ENCODE results near the gene DCAF17. TPM values are rescaled to one million over a fixed set of nuclear protein-coding genes. Genes with fewer than 3 reads are reported as not detected.

Gene DCAF17
- 13.9 and 14.0 TPM in 2 replicates for total RNA-seq (2014; rRNA removed; shearing (Covaris generic))

GRCh38 chr2:171434013-171434989 lies at the start of gene DCAF17:
TSS of gene DCAF17 (plus strand) at chr2:171434226. CDS start at chr2:171434578, 352 bp downstream.
- in situ Hi-C loops (cut with HindIII; ENCODE audit: low sequenced_read_pairs), result no loop called here
- peak; percentile 97 for DNase-seq (ENCODE audit: low spot score)

GRCh38 chr2:171386627-171387026 lies 47.4 kb upstream of the DCAF17 start:
- no peak for DNase-seq (ENCODE audit: low spot score)
- in situ Hi-C loops (cut with HindIII; ENCODE audit: low sequenced_read_pairs), result no loop called here

GRCh38 chr2:171387052-171387451 lies 47.0 kb upstream of the DCAF17 start:
- in situ Hi-C loops (cut with HindIII; ENCODE audit: low sequenced_read_pairs), result no loop called here
- no peak for DNase-seq (ENCODE audit: low spot score)

GRCh38 chr2:171389325-171389724 lies 44.7 kb upstream of the DCAF17 start:
- in situ Hi-C loops (cut with HindIII; ENCODE audit: low sequenced_read_pairs), result no loop called here

GRCh38 chr2:171389780-171390179 lies 44.2 kb upstream of the DCAF17 start:
- DNase-seq (ENCODE audit: low spot score), result no peak
- in situ Hi-C loops (cut with HindIII; ENCODE audit: low sequenced_read_pairs), result no loop called here

More at GRCh38 chr2:171389325-171389724, 44.7 kb upstream of the DCAF17 start:
- DNase-seq (ENCODE audit: low spot score), result no peak

GRCh38 chr2:171390941-171391516 lies 43.0 kb upstream of the DCAF17 start:
- DNase-seq (ENCODE audit: low spot score), result no peak
- in situ Hi-C loops (cut with HindIII; ENCODE audit: low sequenced_read_pairs), result no loop called here

- no peak for DNase-seq (ENCODE audit: low spot score)
- in situ Hi-C loops (cut with HindIII; ENCODE audit: low sequenced_read_pairs), result no loop called here
These were observed 42.5 kb upstream of the DCAF17 start for GRCh38 chr2:171391532-171391931.

GRCh38 chr2:171393487-171393886 lies 40.5 kb upstream of the DCAF17 start:
- in situ Hi-C loops (cut with HindIII; ENCODE audit: low sequenced_read_pairs), result no loop called here
- DNase-seq (ENCODE audit: low spot score), result no peak

GRCh38 chr2:171394164-171394740 lies 39.8 kb upstream of the DCAF17 start:
- in situ Hi-C loops (cut with HindIII; ENCODE audit: low sequenced_read_pairs), result no loop called here
- DNase-seq (ENCODE audit: low spot score), result no peak

- in situ Hi-C loops (cut with HindIII; ENCODE audit: low sequenced_read_pairs), result no loop called here
These were observed 34.7 kb upstream of the DCAF17 start for GRCh38 chr2:171399292-171399691.

GRCh38 chr2:171400395-171400794 lies 33.6 kb upstream of the DCAF17 start:
- no peak for DNase-seq (ENCODE audit: low spot score)
- in situ Hi-C loops (cut with HindIII; ENCODE audit: low sequenced_read_pairs), result no loop called here

More at GRCh38 chr2:171399292-171399691, 34.7 kb upstream of the DCAF17 start:
- DNase-seq (ENCODE audit: low spot score), result no peak

- DNase-seq (ENCODE audit: low spot score), result no peak
- in situ Hi-C loops (cut with HindIII; ENCODE audit: low sequenced_read_pairs), result no loop called here
These were observed 32.1 kb upstream of the DCAF17 start for GRCh38 chr2:171401947-171402346.

GRCh38 chr2:171402906-171403580 lies 31.0 kb upstream of the DCAF17 start:
- no peak for DNase-seq (ENCODE audit: low spot score)
- in situ Hi-C loops (cut with HindIII; ENCODE audit: low sequenced_read_pairs), result no loop called here

GRCh38 chr2:171404261-171404660 lies 29.8 kb upstream of the DCAF17 start:
- in situ Hi-C loops (cut with HindIII; ENCODE audit: low sequenced_read_pairs), result no loop called here
- no peak for DNase-seq (ENCODE audit: low spot score)

- DNase-seq (ENCODE audit: low spot score), result no peak
- in situ Hi-C loops (cut with HindIII; ENCODE audit: low sequenced_read_pairs), result no loop called here
These were observed 29.3 kb upstream of the DCAF17 start for GRCh38 chr2:171404719-171405118.

- in situ Hi-C loops (cut with HindIII; ENCODE audit: low sequenced_read_pairs), result no loop called here
- DNase-seq (ENCODE audit: low spot score), result no peak
These were observed 28.5 kb upstream of the DCAF17 start for GRCh38 chr2:171405546-171405945.

GRCh38 chr2:171406044-171406443 lies 28.0 kb upstream of the DCAF17 start:
- DNase-seq (ENCODE audit: low spot score), result no peak
- in situ Hi-C loops (cut with HindIII; ENCODE audit: low sequenced_read_pairs), result no loop called here

- no peak for DNase-seq (ENCODE audit: low spot score)
- in situ Hi-C loops (cut with HindIII; ENCODE audit: low sequenced_read_pairs), result no loop called here
These were observed 26.9 kb upstream of the DCAF17 start for GRCh38 chr2:171407030-171407675.

GRCh38 chr2:171407676-171408044 lies 26.4 kb upstream of the DCAF17 start:
- no peak for DNase-seq (ENCODE audit: low spot score)
- in situ Hi-C loops (cut with HindIII; ENCODE audit: low sequenced_read_pairs), result no loop called here
